OCI-M1 (cell line): ENCODE results near the gene HLCS.
"Not testable (repeated sequence)": the region's sequence is repeated elsewhere in the genome, so short reads cannot be mapped to it uniquely, and the experiment has no call there.

Source experiments
- DNase-seq: peaks from one replicate; lab custom pipeline; 2025; lab: John Stamatoyannopoulos, UW

Gene HLCS

DNA sequence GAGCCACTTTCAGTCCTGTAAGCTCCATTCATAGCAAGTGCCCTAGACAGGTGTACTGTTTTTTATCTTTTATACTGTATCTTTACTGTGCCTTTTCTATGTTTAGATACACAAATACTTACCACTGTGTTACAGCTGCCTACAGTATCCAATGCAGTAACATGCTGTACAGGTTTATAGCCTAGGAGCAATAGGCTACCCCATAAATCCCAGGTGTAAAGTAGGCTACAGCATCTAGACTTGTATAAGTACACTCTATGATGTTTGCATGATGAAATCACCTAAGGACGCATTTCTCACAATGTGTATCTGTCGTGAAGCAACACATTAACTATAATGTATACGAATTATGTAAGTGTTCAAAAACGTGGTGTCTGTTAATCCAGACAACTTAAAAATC, 10.7 kb downstream of the HLCS start:
- DNase-seq: no peak

DNA sequence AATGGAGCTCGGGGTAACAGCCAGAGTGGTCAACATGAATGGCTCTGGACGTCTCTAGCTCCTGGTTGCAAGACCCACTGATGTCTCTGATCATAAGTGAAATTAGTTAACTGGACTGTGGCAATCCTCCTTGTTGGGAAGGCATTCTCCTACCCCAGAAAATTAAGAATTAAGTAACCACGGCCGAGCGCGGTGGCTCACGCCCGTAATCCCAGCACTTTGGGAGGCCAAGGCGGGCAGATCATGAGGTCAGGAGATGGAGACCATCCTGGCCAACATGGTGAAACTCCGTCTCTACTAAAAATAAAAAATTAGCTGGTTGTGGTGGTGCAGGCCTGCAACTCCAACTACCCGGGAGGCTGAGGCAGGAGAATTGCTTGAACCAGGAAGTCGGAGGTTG, 14.1 kb downstream of the HLCS start:
- DNase-seq: not testable (repeated sequence)

DNA sequence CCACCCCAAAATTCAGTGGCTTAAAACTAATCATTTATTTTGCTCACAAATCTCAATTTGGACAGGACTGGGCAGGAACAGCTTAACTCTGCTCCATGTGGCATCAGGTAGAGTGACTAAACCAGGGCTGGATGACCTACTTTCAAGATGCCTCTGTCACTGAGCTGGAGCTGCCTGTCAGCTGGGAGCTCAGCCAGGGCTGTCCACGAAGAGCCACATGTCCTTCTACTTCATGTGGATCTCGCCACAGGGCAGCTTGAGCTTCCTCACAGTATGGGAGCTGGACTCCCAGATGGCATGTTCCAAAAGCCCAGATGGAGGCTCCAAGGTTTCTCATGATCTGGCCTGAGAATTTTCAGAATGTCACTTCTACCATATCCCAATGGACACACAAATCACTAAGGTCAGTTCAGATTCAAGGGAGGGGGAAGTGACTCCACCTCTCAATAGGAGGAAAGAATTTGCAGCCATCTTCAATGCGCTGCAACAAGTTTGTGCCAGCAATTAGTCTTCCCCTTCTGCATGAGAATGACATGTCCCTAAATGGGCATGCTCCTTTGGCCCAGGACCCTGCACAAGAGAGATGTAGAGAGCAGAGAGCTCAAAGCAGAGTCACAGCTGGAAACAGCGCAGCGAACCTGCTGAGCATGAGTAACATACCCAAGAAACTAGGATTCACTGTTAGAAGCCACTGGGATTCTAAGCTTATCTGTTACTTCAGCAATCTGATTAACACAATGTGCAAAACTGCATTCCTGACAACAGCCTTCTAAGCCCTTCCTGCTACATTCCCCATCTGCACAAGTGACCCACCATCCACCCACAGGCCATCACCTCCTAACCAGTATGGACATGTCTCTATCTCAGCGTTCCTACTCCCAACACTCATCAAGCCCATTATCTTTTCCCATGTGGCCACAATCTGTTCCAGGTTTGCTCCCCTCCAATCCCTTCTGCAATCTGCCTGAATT, 17.0 kb downstream of the HLCS start:
- no peak for DNase-seq

DNA sequence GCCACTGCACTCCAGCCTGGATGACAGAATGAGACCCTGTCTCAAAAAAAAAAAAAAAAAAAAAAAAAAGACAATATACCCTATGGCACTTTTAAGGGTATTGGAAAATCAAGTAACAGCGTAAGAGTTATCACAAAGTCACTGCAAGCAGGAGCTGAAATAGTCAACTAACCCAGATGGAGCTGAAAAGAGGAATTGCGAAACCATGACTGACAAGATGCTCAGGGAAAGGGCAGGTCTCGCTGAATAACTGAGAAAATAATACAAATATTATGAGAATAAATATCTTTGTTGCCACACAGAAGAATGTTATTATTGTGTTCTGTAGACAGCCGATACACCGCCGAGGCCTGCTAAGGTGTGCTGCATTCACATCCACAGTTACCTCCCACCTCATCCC, 17.8 kb downstream of the HLCS start:
- DNase-seq: no peak

DNA sequence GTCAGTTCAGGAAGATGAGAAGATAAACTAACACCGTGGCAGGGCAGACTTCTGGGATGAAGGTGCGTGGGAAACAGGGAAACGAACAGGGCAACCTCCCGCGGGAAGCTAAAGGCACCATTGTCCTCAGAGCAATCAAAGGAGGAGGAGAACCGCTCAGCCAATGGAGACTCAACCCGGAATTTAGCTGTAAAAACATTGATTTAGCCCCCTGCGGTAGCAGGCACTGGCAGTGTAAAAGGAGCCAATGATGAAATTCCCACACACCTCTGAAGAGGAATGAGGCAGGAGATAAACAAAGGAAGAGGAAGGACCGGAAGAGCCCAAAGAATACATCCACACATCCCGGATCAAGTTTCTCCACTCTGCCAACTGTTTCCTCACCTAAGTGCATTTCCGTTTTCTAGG, 19.5 kb downstream of the HLCS start:
- no peak for DNase-seq

DNA sequence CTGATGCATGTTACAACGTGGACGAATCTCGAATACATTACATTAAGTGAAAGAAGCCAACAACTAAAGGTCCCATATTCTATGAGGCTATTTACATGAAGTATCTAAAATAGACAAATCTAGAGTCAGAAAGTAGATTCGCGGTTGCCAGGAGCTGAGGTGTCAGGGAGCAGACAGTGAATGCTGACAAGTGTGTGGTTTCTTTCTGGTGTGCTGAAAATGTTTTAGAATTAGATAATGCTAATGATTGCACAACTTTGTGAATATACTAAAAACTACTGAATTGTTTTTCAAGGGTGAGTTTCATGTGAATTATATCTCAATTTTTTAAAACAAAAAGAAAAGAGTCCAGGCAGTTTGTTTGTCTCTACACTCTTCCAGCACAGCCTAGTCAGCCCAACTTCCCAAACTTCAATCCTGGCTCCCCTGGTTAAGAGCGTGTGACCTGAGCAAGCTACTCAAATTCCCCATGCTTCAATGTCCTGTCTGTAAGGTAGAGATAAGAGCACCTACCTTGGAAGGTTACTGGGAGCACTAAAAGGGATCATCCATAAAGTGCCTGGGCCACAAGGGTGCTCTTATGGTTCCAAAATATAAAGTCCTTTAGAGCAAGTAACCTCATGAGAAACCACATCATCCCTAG, 20.9 kb downstream of the HLCS start:
- DNase-seq: peak; percentile 85

DNA sequence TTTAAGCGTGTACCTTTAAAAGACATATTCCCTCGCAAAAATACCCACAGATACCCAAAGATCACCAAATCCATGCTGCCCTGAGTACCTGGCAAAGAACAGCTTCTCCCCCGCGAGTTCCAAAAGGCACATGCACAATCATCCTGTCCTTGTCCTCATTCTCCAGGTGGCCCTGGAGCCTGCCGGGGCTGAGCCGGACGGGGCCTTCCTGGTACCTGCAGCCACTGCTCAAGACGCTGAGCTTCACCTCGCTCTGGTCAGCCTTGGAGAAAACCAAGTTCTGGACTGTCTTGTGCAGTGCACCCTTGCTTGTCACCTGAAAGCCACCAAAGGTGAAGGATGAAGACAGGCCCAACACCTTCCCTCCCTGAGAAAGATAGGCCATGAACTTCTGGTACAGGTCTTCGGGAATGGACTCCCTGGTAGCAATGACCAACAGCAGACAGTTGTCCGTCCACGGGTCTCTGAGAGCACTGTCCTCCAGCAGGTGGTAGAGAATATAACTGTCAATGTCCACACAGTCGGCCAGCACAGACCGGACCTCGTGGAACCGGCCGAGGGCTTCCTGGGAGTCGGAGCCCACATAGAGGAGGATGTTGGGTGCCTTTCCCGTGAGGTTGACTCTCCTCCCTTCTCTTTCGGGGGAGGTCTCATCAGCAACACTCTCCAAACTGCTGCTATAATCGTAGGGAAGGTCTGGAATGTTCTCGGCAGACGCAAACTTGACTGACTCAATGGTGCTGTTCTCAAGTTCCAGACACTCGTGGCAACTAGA, 29.9 kb downstream of the HLCS start:
- DNase-seq: no peak

DNA sequence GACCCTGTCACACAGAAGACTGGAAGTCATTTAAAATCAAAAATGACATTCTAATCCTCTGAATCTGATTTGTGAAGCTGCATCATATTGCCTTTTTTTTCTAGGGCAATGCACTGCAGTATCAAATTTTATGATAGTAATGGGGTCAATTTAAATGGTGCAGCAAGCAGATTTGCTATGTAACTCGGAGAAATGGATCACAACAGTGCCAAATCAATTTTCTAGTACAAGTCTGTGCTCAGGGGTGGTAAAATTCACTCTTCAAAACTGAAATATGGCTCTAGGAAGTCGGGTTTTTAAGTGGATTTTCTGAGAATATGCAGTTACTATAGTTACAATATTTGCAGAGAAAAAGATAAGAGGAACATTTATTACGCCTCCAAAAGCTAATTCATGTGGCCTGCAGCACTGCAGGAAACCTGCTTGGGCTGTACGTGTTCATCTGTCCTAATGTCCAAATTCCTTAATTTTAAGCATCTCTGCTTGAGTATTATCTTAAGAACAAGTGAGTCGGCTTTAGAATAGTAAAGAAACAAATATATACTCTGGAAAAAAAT, 31.5 kb downstream of the HLCS start:
- peak; percentile 17 for DNase-seq

DNA sequence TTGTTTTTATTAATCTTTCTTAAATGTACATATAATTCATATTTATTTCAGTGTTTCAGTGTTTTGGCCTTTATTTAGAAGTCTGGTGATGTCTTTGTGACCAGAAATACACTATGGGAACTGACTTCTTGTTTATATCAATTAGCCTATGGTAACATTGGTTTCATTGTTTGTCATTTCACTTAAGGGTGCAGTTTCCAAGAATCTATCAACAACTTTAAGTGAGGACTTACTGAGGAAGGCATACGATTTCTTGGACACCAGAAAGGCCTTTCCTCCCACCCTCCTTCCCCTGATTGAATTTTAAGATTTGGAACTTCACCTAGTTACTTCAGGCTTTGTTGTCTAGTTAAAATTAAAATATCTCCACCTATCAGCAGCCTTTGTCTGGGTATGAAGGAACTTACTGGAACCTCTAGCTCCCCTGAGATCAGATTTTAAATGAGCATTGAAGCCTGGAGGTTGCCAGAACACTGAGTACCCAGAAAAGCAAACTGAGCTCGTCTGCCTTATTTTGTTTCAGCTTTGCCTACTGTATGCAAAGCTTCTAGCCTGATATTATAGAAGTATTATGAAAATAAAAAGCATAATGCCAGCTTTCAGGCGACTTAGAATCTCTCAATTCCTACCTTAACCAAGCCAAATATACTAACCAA, 34.2 kb downstream of the HLCS start:
- DNase-seq: no peak

DNA sequence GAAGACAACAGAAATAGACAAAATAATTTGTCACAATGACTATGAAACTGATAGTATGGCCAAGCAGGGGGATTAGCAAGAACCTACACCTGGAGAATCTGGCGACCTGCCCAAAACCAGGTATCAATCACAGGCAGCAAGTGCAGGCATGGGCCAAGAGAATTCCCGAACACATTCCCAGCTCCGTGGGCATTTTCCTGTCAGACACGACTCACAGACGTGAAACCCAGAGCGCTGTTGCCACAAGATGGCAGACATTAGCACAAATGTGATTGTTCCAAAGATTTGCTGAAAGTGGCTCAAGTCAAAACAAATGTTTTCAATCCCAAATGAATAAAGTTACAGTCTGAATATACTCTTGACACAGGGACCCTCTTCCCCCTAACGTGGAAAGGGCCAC, 36.8 kb downstream of the HLCS start:
- DNase-seq: no peak

DNA sequence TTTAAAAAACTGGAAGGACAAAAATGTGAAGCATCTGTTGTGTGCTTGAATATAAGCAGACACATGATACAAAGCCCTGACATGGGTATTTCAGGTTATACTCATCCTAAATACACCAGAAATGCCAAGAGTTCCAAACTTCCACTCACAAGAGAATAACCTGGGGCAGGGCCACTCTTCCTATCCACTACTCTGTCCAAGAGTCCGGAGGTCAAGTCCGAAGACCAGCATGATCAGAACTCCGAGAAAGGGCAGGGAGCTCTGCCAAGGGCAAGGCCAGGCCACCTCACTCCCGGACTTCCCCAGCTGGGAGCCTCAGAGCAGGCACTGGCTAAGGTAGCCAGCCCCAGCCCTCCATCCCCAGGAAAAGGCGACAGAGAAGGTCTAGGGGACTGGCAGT, 37.5 kb downstream of the HLCS start:
- no peak for DNase-seq

DNA sequence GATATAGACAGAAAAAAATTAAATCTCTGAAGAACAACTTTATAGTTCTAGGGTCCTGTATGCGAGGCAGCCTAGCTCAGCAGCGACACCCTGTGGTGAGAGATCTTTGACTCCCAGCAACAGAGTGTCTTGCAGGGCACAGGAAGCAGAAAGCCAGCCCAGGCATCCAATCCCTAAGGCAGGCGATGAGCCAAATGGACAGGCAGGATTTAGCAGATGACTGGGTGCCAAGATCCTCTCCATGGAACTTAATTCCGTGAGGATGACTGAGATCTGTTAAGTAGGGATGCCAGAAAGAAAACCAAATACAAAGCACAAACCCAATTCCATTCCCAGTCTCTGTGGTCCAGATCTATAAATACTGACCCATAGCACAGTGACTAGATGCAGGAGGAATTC, 38.8 kb downstream of the HLCS start:
- DNase-seq: peak; percentile 88

DNA sequence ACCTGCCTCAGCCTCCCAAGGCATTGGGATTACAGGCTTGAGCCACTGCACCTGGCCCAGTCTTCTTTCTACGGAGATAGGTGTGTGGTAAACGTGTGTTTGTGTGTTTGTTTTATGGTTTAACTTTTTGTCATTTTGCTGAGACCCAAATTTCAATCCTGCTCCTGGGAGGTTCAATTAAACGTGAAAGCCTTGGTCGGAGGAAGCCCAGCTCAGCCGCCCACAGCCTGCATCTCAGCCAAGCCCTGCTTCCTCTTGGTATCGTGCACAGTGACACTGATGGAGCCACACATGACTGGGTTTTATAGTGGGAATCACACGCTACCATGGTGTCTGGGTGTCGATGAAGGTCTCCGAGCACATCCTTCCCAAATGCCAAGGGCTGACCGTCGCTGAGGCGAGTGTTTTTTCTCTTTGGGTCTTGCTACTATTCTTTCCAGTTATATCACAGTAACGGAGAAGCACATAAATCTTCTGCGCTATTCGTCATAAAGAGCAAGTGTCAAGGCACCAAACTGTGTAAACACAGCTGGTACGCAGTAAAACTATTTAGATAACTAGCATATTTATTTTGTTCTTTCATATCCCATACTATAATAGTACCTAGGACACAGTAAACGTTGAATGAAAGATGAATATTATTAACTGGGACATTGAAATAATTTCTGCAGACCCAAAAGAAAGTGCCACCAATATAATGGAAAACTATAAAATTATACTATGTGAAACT, 39.3 kb downstream of the HLCS start:
- DNase-seq: no peak

DNA sequence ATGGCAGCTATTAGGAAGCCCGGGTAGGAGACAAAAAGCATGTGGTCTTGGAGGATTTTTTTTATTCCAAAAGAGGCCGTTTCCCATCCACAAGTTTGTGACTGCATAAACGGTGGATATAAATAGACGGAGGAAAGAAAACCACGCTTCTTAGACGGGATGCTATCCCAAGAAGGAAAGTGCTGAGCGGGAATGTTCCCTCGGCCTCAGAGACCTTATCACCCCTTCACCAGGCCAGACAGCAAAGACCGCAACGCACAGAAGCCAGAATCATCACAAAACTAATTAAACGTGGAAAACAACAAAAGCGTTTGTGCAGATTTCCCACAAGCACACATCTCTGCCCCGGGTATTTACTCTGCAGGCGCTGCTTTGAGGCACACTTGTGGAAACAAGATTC, 43.2 kb downstream of the HLCS start:
- no peak for DNase-seq

DNA sequence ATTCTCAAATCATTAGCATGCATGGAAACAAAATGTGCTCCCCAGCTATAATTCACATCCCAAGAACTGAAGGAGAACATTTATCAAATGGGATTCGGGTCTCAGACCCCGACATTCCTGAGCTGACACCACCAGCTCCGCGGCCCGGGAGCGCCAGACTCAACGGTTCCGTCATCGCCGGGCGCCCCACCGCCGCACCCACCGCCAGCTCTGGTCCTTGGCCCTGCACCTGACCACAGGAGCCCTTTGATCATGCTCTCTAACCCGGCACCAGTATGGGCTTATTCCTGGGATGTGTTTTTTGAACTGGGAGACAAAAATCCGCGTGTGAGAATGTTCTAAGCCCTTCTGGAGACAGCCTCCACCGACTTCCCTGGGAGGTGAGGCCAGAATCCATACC, 43.6 kb downstream of the HLCS start:
- DNase-seq: no peak

DNA sequence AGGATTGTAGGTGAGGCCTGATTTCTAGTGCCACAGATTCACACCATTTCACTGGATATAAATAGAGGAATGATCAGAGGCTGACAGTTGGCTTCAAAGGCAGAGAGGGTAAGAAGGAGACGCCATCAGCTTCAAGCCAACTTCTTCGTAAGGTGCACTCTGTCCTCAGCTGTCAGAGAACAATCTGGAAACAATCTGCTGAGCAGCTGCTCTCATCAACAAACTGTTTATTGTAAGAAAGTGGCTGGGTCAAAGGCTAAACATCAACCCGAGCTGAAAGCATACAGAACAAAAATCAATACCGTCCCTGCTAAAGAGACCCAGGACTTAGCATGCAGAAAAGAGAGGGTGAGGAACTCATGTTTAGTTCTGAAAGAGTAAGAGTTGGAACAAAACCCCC, 48.2 kb downstream of the HLCS start:
- DNase-seq: no peak

DNA sequence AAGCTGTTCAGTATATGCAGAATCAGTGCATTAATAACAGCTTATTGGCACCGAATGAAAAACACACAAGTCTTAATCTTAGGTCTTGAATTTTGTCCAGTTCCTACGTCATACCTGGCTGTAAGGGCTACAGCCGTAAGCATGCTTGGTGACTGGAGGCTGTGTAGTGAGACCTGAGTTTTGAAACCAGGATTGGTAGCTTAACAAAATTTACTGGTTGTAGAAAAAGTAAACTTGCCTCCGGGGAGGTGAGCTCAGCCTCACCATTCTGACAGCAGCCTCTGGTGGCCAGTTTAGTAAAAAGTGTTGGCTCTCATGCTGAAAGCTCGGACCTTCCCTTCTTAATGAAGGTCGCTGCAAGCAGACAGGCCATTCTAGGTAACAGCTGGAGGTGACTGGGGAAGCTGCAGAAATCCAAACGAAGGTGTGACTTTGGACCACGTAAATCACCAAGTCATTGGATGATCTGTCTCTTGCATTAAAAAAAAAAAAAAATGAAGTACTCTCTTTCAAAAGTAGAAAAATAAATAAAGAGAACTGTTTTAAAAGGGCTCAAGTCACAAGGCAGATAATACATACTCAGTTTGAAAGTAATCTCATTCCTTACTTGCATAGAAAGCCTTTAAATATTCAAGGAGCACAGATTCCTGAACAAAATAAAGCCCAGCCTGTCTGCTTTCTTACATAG, 48.9 kb downstream of the HLCS start:
- peak; percentile 34 for DNase-seq

DNA sequence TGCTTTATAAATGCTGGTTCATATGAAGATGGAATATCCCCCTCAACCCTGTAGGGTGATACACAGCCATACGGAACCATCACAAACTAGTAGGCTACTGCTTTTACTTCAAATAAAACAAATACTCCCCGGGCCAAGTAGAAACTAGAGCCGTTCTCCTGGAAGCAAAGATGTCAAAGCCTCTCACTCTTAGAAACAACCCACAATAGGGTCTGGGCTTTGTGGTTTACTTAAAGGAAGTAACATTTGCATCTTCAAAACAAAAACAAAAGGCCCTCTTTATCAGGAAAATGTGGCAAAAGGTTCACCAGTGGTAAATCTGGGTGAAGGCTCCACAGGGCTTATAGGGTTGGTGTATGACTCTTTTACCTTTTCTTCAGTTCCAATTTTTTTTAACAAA, 49.8 kb downstream of the HLCS start:
- DNase-seq: no peak

DNA sequence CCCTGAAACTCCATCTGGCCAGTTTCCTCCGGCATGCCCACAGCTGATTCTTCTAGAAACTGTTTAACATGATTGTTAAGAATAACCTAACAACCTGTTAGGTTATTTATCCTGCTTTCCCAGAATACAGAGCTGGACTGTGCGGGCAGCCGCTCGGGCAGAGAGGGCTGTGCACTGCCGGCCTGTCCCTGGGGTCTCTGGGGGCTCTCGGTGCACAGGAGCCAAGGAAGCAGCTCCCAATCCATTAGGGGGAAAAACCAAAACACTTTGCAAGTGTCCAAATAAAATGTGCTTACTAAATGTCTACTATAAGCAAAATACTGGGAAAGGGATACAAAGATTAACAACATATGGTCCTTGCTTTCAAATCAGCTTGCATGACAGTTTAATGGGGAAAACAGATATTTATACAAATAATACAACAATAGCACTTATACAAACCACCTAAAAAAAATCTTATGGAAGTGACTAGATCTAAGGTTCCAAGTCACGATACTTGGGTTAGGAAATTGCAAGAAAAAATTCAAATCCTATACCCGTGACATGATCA, 50.7 kb downstream of the HLCS start:
- DNase-seq: no peak

DNA sequence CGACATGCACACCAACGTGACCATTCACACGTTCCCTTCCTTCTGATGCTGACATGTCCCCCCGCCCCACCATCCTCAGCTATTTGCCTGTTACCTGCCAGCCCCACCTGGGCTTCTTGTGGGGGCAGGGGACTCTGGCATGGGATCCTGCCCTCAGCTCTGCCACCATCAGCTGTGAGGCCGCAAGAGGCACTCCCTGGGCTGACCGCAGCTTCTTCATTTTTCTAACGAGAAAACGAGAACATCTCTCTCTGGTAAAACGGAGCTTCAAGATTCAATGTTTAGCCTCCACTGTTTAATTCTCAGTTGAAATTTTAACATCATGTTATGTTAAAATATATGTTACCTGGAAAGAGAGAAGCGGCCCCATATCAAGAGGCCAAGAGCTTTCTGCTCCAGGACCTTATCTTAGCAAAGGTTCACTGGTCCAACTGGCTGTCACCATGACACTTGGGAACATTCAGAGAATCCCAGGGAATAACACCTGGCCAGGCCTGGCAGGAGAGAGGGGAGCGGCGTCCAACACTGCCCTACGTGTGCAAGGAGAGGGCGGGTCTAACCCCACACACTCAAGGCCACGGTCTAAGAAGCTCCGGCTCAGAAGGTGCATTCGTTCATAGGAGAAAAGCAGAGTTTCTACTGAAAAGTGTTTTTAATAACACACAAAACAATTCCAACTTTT, 51.3 kb downstream of the HLCS start:
- DNase-seq: no peak
